Endodermal cell (in vitro differentiated cells): ENCODE measurements around the gene EPHA5. TPM values are rescaled to one million over a fixed set of nuclear protein-coding genes. Genes with fewer than 3 reads are reported as not detected.

ENCODE experiments used
- DNase-seq: peaks from one replicate; pipeline ENCODE4 v3.0.0-alpha.2; 2017
- H3K27ac ChIP-seq: 2 replicates; pipeline ENCODE4 v1.5.1; 2013; ENCODE audit warnings: mild to moderate bottlenecking, low read depth, low read length, moderate library complexity
- H3K27me3 ChIP-seq: 2 replicates; pipeline ENCODE4 v1.6.1; 2013; ENCODE audit warnings: mild to moderate bottlenecking, low read length, moderate library complexity; ENCODE audit not compliant: insufficient read depth, control insufficient read depth, poor library complexity, severe bottlenecking
- H3K36me3 ChIP-seq: 2 replicates; pipeline ENCODE4 v1.7.0; 2013; ENCODE audit warnings: mild to moderate bottlenecking, low read length, moderate library complexity; ENCODE audit not compliant: control insufficient read depth, insufficient read depth
- H3K4me1 ChIP-seq: one replicate; pipeline ENCODE4 v1.7.0; 2013; ENCODE audit warnings: low read length; ENCODE audit not compliant: control insufficient read depth, insufficient read depth
- H3K4me3 ChIP-seq: 2 replicates; pipeline ENCODE4 v1.5.1; 2013; ENCODE audit warnings: mild to moderate bottlenecking, low read length, moderate library complexity
- H3K9ac ChIP-seq: 2 replicates; pipeline ENCODE4 v1.6.1; 2013; ENCODE audit warnings: mild to moderate bottlenecking, low read length, moderate library complexity; ENCODE audit not compliant: poor library complexity, severe bottlenecking; ENCODE audit errors: extremely low read depth
- H3K9me3 ChIP-seq: 2 replicates; pipeline ENCODE4 v1.6.1; 2013; ENCODE audit warnings: mild to moderate bottlenecking, low read length, moderate library complexity; ENCODE audit not compliant: control insufficient read depth
- H3K27ac Mint-ChIP-seq: 2 replicates; pipeline ENCODE4 v1.8.0; 2020; ENCODE audit warnings: mixed read lengths
- H3K27me3 Mint-ChIP-seq: 2 replicates; pipeline ENCODE4 v1.8.0; 2021; ENCODE audit warnings: mild to moderate bottlenecking, mixed read lengths; ENCODE audit not compliant: insufficient read depth
- H3K36me3 Mint-ChIP-seq: 2 replicates; pipeline ENCODE4 v1.8.0; 2020; ENCODE audit warnings: low read depth, mixed read lengths
- H3K4me1 Mint-ChIP-seq: 2 replicates; pipeline ENCODE4 v1.8.0; 2020; ENCODE audit warnings: mixed read lengths
- H3K4me3 Mint-ChIP-seq: 2 replicates; pipeline ENCODE4 v1.8.0; 2020; ENCODE audit warnings: mild to moderate bottlenecking, moderate library complexity, mixed read lengths
- H3K9me3 Mint-ChIP-seq: 2 replicates; pipeline ENCODE4 v1.8.0; 2020; ENCODE audit warnings: mild to moderate bottlenecking, mixed read lengths
- CTCF ChIP-seq: fragments of 200-600 bp; sonication (generic); conservative IDR thresholded peaks from 2 replicates; pipeline ENCODE4 v1.5.0; 2021; ENCODE audit warnings: antibody characterized with exemption, mild to moderate bottlenecking
- WGBS, 2 experiments: methylation state at CpG; one replicate each; pipeline versions ENCODE4 v1.1.5 to v1.1.7; 2013; ENCODE audit warnings: missing lambda C conversion rate in 2 of 2, mixed read lengths in 1 of 2; ENCODE audit not compliant: insufficient coverage in 1 of 2, insufficient read length in 1 of 2; 5-methylcytosine and 5-hydroxymethylcytosine counted together
- total RNA-seq, 2 donors: library from RNA; stranded (reverse); fragmentation: NEBNext Ultra II Directional in 1 of 2; extraction: Animal tissue kit (Norgen Biotek cat#: 25700) in 1 of 2; gene quantifications; 2 replicates in 1 of 2; 3 replicates in 1 of 2; pipeline ENCODE4 v1.2.1, GENCODE V29; 2021

The EPHA5 gene
- total RNA-seq, 2 donors from 2014 or later = 0.09 TPM; not detected in 1

DNA sequence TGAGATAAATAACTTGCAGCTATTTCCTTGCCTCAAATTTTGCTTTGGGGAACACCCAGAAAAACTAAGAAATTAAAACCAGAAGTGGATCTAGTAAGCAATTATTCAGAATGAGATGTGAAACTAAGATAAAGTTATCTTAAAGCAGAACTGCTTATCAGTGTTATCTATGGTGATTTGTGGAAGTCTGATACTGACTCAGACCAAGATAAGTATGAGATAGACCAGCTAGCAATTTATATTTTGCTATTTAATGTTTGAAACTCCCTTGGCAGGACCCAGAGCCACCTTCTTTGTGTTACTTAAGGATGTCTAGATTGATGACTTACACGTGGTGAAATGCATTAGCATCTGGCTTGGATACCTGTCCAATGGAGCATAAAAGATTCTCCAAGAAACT, 368.1 kb downstream of the EPHA5 start:
- Histone ChIP-seq H3K36me3 (no peaks in the 10 kb centered on the region), H3K9ac (no peak overlapping the region), H3K27me3 (no peaks in the 10 kb centered on the region), H3K27ac (no peak overlapping the region), H3K4me1 (peaks cover 7% of the 10 kb centered on the region), H3K9me3 (no peaks in the 10 kb centered on the region), H3K4me3 (no peak overlapping the region)
- Mint-ChIP-seq H3K27me3 (no peaks in the 10 kb centered on the region), H3K36me3 (no peaks in the 10 kb centered on the region), H3K27ac (no peak overlapping the region), H3K9me3 (no peaks in the 10 kb centered on the region), H3K4me3 (no peak overlapping the region), H3K4me1 (peaks cover 11% of the 10 kb centered on the region)
- TF ChIP-seq CTCF = no peak
- DNase-seq = no peak
- WGBS, 2 experiments = 79 to 80% methylated on average over 1 of the region's 1 CpG

DNA sequence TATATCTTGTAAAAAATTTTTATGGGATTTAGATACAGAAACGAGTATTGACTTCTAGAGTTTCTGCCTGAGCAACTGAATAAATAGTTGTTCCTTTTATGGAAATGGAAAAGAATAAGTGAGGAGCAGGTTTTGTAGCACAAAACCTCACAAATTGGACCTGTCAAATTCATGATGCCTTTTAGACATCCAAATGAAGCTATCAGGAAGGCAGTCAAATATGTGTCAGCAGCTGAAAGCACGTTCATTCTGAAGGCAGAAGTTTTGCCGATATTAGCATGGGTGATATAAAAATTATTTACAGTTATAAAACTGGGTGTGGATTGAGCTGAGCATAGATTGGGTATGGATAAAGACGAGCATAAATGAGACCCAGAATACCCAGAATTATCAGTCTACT, 374.0 kb downstream of the EPHA5 start:
- no peak overlapping the region for H3K9ac ChIP-seq
- no peak for TF ChIP-seq CTCF
- H3K36me3 ChIP-seq = no peaks in the 10 kb centered on the region
- H3K27ac ChIP-seq = no peak overlapping the region
- Mint-ChIP-seq H3K36me3 (no peaks in the 10 kb centered on the region), H3K27ac (no peak overlapping the region), H3K4me1 (peaks cover 1% of the 10 kb centered on the region), H3K9me3 (peaks cover 10% of the 10 kb centered on the region), H3K4me3 (no peak overlapping the region), H3K27me3 (no peaks in the 10 kb centered on the region)
- H3K4me3 ChIP-seq = no peak overlapping the region
- no peaks in the 10 kb centered on the region for H3K27me3 ChIP-seq
- H3K4me1 ChIP-seq = no peaks in the 10 kb centered on the region
- DNase-seq = no peak
- no peaks in the 10 kb centered on the region for H3K9me3 ChIP-seq
- WGBS, 2 experiments = 85 to 93% methylated on average over 3 to 4 of the region's 4 CpGs

DNA sequence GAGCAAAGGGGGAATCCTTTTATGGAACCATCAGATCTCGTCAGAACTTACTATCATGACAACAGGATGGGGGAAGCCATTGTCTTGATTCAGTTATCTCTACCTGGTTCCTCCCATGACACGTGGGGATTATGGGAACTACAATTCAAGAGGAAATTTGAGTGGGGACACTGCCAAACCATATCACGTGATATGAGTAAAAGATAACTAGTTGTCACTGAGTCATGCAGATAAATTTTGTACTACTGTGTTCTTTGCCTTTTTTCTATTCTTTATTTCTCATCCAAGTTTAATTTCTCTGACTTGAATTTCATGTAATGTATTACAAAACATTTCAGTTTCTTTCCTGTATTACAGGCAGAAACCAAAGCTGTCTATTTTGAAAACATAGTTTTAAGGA, 383.2 kb downstream of the EPHA5 start:
- WGBS, 2 experiments = 91 to 92% methylated on average over 2 to 3 of the region's 3 CpGs
- H3K4me1 Mint-ChIP-seq = no peaks in the 10 kb centered on the region
- no peak overlapping the region for H3K27ac Mint-ChIP-seq
- H3K27me3 Mint-ChIP-seq = no peaks in the 10 kb centered on the region
- H3K36me3 Mint-ChIP-seq = no peaks in the 10 kb centered on the region
- H3K9me3 Mint-ChIP-seq = peaks cover 12% of the 10 kb centered on the region
- no peak overlapping the region for H3K4me3 Mint-ChIP-seq
- no peak for DNase-seq
- no peak for TF ChIP-seq CTCF
- H3K9me3 ChIP-seq = peaks cover 18% of the 10 kb centered on the region
- no peaks in the 10 kb centered on the region for H3K4me1 ChIP-seq
- no peak overlapping the region for H3K9ac ChIP-seq
- H3K27ac ChIP-seq = no peak overlapping the region
- H3K27me3 ChIP-seq = no peaks in the 10 kb centered on the region
- H3K36me3 ChIP-seq = no peaks in the 10 kb centered on the region
- peak overlapping the region; percentile 8 for H3K4me3 ChIP-seq
